D721Med (cell line): ENCODE data around the gene PLCXD3.

ENCODE experiments used
- DNase-seq: peaks from one replicate; pipeline ENCODE4 v3.0.0; 2011; ENCODE audit warnings: low spot score; ENCODE audit not compliant: insufficient read length
- FAIRE-seq: peaks from 2 replicates; lab custom pipeline; 2011; peaks lifted over from hg19 to GRCh38; lab: Jason Lieb, UNC
- TF ChIP-seq, protein P1 (sequence below): IDR thresholded peaks from 2 replicates; pipeline ENCODE4 v1.5.1; 2012; ENCODE audit warnings: mild to moderate bottlenecking, control low read depth; ENCODE audit not compliant: insufficient read depth; ENCODE audit errors: missing control alignments

The PLCXD3 gene, protein sequence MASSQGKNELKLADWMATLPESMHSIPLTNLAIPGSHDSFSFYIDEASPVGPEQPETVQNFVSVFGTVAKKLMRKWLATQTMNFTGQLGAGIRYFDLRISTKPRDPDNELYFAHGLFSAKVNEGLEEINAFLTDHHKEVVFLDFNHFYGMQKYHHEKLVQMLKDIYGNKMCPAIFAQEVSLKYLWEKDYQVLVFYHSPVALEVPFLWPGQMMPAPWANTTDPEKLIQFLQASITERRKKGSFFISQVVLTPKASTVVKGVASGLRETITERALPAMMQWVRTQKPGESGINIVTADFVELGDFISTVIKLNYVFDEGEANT

GRCh38 chr5:41510176-41510831 lies at the start of gene PLCXD3:
Gene PLCXD3, minus strand, starts transcription at chr5:41510601. Its CDS starts 75 bp downstream, at chr5:41510526.
- FAIRE-seq (no peak), DNase-seq (peak; percentile 76)
- TF ChIP-seq, protein P1, sequence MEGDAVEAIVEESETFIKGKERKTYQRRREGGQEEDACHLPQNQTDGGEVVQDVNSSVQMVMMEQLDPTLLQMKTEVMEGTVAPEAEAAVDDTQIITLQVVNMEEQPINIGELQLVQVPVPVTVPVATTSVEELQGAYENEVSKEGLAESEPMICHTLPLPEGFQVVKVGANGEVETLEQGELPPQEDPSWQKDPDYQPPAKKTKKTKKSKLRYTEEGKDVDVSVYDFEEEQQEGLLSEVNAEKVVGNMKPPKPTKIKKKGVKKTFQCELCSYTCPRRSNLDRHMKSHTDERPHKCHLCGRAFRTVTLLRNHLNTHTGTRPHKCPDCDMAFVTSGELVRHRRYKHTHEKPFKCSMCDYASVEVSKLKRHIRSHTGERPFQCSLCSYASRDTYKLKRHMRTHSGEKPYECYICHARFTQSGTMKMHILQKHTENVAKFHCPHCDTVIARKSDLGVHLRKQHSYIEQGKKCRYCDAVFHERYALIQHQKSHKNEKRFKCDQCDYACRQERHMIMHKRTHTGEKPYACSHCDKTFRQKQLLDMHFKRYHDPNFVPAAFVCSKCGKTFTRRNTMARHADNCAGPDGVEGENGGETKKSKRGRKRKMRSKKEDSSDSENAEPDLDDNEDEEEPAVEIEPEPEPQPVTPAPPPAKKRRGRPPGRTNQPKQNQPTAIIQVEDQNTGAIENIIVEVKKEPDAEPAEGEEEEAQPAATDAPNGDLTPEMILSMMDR = no peak

GRCh38 chr5:41559184-41559583 lies 48.8 kb upstream of the PLCXD3 start:
- TF ChIP-seq, protein P1 = no peak
- DNase-seq (no peak), FAIRE-seq (no peak)

DNA sequence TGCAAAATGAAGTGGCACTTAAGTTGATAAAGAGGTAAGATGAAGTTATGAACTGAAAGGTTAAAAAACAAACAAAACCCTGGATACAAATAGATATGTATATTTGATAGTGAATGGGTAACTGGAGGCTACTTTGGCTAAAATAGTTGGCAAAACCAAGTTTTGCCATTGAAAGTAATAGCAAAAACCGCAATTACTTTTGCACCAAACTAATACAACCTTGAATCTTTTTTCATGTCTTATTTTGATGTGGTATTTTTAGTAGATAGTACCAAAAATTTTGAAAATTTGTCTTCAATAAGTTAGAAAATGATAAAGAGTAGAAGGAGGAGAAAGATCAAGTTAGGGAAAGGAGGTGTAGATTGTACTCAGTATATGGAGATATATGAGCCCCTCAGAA lies 47.9 kb upstream of the PLCXD3 start:
- TF ChIP-seq, protein P1 = no peak
- DNase-seq (no peak), FAIRE-seq (no peak)

DNA sequence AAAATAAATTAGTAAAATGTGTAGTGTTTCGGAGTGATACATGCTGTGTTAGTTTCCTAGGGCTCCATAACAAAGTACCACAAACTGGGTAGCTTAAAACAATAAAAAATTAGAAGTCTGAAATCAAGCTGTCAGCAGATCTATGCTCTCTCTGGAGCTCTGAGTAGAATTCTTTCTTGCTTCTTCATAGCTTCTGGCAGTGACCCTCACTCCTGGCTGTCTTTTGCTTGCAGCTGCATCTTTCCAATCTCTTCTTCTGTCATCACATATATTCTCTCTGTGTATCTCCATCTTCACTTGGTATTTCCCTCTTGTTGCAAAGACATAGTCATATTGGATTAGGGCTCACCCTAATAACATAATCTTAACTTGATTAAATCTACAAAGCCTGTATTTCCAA lies 37.6 kb upstream of the PLCXD3 start:
- DNase-seq = no peak
- TF ChIP-seq, protein P1 = no peak
- no peak for FAIRE-seq

GRCh38 chr5:41542183-41542582 lies 31.8 kb upstream of the PLCXD3 start:
- no peak for DNase-seq
- FAIRE-seq = no peak

DNA sequence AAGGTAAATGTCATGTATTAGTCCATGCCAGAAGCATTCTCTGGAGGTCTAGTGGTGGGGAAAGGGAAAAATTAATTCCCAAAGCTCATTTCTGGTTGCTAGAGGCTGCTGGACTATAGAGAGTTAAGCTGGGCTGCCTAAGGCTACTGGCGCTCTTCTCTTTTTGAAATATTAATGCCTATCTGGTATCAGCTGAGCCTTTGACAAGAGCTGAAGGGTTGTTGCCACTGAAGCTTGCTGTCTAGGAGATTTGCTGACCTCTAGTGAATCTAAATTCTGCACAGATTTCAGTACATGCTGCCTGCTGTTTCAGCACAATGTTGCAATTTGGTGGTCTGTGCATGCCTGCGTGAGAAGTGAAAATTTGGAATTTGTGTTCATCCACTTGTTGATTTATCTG lies 29.1 kb upstream of the PLCXD3 start:
- TF ChIP-seq, protein P1 = no peak
- no peak for FAIRE-seq

More at GRCh38 chr5:41542183-41542582, 31.8 kb upstream of the PLCXD3 start:
- TF ChIP-seq, protein P1 = no peak

GRCh38 chr5:41537581-41537980 lies 27.2 kb upstream of the PLCXD3 start:
- TF ChIP-seq, protein P1 = no peak
- FAIRE-seq = no peak
- no peak for DNase-seq

More for the DNA sequence above, 29.1 kb upstream of the PLCXD3 start:
- no peak for DNase-seq
